Activated CD4-positive, CD25-positive, alpha-beta regulatory T cell treated with anti-CD3 and anti-CD28 coated beads, Interleukin-2, amount 50 U/mL, for 16 hours (primary cell): ENCODE data around the gene ERCC2.

Source experiments
- DNase-seq: peaks from one replicate; pipeline ENCODE4 v3.0.0-alpha.2; 2020; ENCODE audit warnings: low read depth, low spot score

Gene ERCC2

GRCh38 chr19:45303269-45304060, 66.9 kb downstream of the ERCC2 start:
- no peak for DNase-seq

GRCh38 chr19:45302416-45302815, 68.0 kb downstream of the ERCC2 start:
- DNase-seq: no peak
